ENCODE measurements around the gene CDK6. TPM values are rescaled to one million over a fixed set of nuclear protein-coding genes. Genes with fewer than 3 reads are reported as not detected.

Gene CDK6
- total RNA-seq, 2 donors from 2014 or later = 28.5 to 36.6 TPM

DNA sequence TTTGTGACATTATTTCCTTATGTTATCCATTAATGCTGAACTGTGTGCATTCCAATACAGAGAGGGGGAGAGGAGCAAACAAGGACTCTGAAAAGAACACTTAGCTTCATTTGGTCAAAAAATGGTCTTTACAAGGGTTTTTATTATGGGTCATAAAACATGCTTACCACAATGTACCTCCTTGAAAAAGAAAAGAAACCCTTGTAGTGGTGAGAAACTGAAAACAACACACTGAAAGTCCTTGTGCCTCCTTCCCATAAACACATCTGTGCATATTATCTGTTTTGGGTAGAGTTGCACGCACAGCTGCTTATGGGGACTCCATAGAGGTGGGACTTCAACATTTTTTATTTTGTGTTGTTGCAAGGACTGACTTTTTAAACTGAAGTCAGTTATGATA lies 98.7 kb downstream of the CDK6 start:
- no peak overlapping the region for H3K27ac Mint-ChIP-seq
- H3K4me3 Mint-ChIP-seq = no peak overlapping the region
- peaks cover 6% of the 10 kb centered on the region for H3K4me1 Mint-ChIP-seq
- TF ChIP-seq, protein P1, sequence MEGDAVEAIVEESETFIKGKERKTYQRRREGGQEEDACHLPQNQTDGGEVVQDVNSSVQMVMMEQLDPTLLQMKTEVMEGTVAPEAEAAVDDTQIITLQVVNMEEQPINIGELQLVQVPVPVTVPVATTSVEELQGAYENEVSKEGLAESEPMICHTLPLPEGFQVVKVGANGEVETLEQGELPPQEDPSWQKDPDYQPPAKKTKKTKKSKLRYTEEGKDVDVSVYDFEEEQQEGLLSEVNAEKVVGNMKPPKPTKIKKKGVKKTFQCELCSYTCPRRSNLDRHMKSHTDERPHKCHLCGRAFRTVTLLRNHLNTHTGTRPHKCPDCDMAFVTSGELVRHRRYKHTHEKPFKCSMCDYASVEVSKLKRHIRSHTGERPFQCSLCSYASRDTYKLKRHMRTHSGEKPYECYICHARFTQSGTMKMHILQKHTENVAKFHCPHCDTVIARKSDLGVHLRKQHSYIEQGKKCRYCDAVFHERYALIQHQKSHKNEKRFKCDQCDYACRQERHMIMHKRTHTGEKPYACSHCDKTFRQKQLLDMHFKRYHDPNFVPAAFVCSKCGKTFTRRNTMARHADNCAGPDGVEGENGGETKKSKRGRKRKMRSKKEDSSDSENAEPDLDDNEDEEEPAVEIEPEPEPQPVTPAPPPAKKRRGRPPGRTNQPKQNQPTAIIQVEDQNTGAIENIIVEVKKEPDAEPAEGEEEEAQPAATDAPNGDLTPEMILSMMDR (conservative IDR thresholded peaks at IDR 0.05) = no peak
- 95% methylated on average over 1 of the region's 1 CpG; no CpG with 5 or more reads in 1 of the 2 experiments for WGBS, 2 experiments (ENCODE audit: insufficient coverage in 1 of 2, insufficient read length in 1 of 2)
- H3K9me3 ChIP-seq (ENCODE audit: control insufficient read depth, low read length) = no peaks in the 10 kb centered on the region
- H3K9me3 Mint-ChIP-seq = no peaks in the 10 kb centered on the region
- no peaks in the 10 kb centered on the region for H3K27me3 ChIP-seq (ENCODE audit: control insufficient read depth, insufficient read depth, low read length, poor library complexity, severe bottlenecking)
- no peak overlapping the region for H3K9ac ChIP-seq (ENCODE audit: extremely low read depth, low read length, poor library complexity, severe bottlenecking)
- no peaks in the 10 kb centered on the region for H3K4me1 ChIP-seq (ENCODE audit: control insufficient read depth, insufficient read depth, low read length)
- no peak overlapping the region for H3K4me3 ChIP-seq (ENCODE audit: low read length)
- peaks cover 4% of the 10 kb centered on the region for H3K36me3 ChIP-seq (ENCODE audit: control insufficient read depth, insufficient read depth, low read length)
- H3K27me3 Mint-ChIP-seq (ENCODE audit: insufficient read depth) = no peaks in the 10 kb centered on the region
- DNase-seq = no peak
- no peak overlapping the region for H3K27ac ChIP-seq (ENCODE audit: low read depth, low read length)
- H3K36me3 Mint-ChIP-seq (ENCODE audit: low read depth) = no peaks in the 10 kb centered on the region

DNA sequence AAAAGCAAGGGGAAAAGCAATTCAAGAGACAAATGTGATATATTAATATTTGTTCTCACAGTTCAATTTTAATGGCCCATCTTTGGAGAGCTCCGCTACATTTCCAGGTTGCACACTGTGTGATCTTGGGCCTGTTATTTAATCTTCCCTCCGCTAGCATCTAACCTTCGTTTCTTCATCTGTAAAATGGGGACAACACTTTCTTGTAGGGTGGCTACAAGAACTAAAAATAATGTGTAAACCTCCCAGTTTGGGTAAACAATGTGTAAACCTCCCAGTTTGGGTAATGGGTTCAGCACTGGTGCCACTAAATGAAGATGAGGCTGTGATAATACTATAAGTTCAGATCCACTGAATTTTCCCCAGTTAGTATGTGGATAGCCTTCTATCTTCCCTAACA lies 99.5 kb downstream of the CDK6 start:
- no peak overlapping the region for H3K27ac Mint-ChIP-seq
- peaks cover 4% of the 10 kb centered on the region for H3K36me3 ChIP-seq (ENCODE audit: control insufficient read depth, insufficient read depth, low read length)
- H3K36me3 Mint-ChIP-seq (ENCODE audit: low read depth) = no peaks in the 10 kb centered on the region
- H3K4me1 Mint-ChIP-seq = peaks cover 5% of the 10 kb centered on the region
- H3K27me3 Mint-ChIP-seq (ENCODE audit: insufficient read depth) = no peaks in the 10 kb centered on the region
- no peaks in the 10 kb centered on the region for H3K4me1 ChIP-seq (ENCODE audit: control insufficient read depth, insufficient read depth, low read length)
- H3K4me3 ChIP-seq (ENCODE audit: low read length) = no peak overlapping the region
- WGBS, 2 experiments (ENCODE audit: insufficient coverage in 1 of 2, insufficient read length in 1 of 2) = 99 to 100% methylated on average over 2 to 3 of the region's 3 CpGs
- TF ChIP-seq, protein P1 (conservative IDR thresholded peaks at IDR 0.05) = no peak
- DNase-seq = no peak
- no peaks in the 10 kb centered on the region for H3K27me3 ChIP-seq (ENCODE audit: control insufficient read depth, insufficient read depth, low read length, poor library complexity, severe bottlenecking)
- no peaks in the 10 kb centered on the region for H3K9me3 ChIP-seq (ENCODE audit: control insufficient read depth, low read length)
- H3K9me3 Mint-ChIP-seq = no peaks in the 10 kb centered on the region
- no peak overlapping the region for H3K27ac ChIP-seq (ENCODE audit: low read depth, low read length)
- no peak overlapping the region for H3K9ac ChIP-seq (ENCODE audit: extremely low read depth, low read length, poor library complexity, severe bottlenecking)
- H3K4me3 Mint-ChIP-seq = no peak overlapping the region

DNA sequence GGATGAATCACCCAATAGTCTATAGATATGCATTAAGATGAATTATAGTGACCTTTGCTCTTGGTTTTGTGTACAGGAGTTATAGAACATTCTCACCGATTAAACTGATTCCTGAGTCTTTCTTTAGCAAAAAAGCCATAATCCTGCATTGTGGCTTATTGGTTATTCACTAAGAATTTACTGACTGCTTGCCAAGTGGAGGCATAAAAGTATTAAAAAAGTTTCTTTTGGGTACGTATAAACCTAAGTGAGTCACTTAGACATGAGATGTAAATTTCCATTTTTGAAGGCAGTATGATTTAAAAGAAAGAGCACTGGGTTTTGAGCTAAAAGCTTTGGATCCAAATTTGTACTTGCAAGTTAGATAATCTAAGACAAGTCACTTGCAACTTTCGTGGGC lies 100.7 kb downstream of the CDK6 start:
- TF ChIP-seq, protein P1 (conservative IDR thresholded peaks at IDR 0.05) = no peak
- no peak overlapping the region for H3K27ac Mint-ChIP-seq
- no peaks in the 10 kb centered on the region for H3K27me3 ChIP-seq (ENCODE audit: control insufficient read depth, insufficient read depth, low read length, poor library complexity, severe bottlenecking)
- WGBS, 2 experiments (ENCODE audit: insufficient coverage in 1 of 2, insufficient read length in 1 of 2) = 86 to 100% methylated on average over 2 to 3 of the region's 3 CpGs
- H3K36me3 Mint-ChIP-seq (ENCODE audit: low read depth) = no peaks in the 10 kb centered on the region
- H3K9me3 Mint-ChIP-seq = no peaks in the 10 kb centered on the region
- H3K9ac ChIP-seq (ENCODE audit: extremely low read depth, low read length, poor library complexity, severe bottlenecking) = no peak overlapping the region
- H3K27me3 Mint-ChIP-seq (ENCODE audit: insufficient read depth) = no peaks in the 10 kb centered on the region
- no peaks in the 10 kb centered on the region for H3K4me1 ChIP-seq (ENCODE audit: control insufficient read depth, insufficient read depth, low read length)
- DNase-seq = no peak
- no peak overlapping the region for H3K4me3 Mint-ChIP-seq
- no peaks in the 10 kb centered on the region for H3K9me3 ChIP-seq (ENCODE audit: control insufficient read depth, low read length)
- H3K4me1 Mint-ChIP-seq = peaks cover under 1% of the 10 kb centered on the region
- H3K27ac ChIP-seq (ENCODE audit: low read depth, low read length) = no peak overlapping the region
- H3K36me3 ChIP-seq (ENCODE audit: control insufficient read depth, insufficient read depth, low read length) = peaks cover 4% of the 10 kb centered on the region
- no peak overlapping the region for H3K4me3 ChIP-seq (ENCODE audit: low read length)
